Stimulated activated CD8-positive, alpha-beta memory T cell treated with anti-CD3 and anti-CD28 coated beads, Interleukin-15, amount 100 ng/mL, for 4 hours (primary cell): ENCODE results near the gene FOXA1.

Source experiments
- DNase-seq, 2 donors: peaks; one replicate each; pipeline ENCODE4 v3.0.0-alpha.2; 2020; ENCODE audit warnings: low read depth in 2 of 2

The FOXA1 gene

GRCh38 chr14:37602605-37603453, 7.8 kb upstream of the FOXA1 start:
- DNase-seq, result no peak

GRCh38 chr14:37601865-37602264, 6.8 kb upstream of the FOXA1 start:
- DNase-seq, result no peak

GRCh38 chr14:37600880-37601741, 6.1 kb upstream of the FOXA1 start:
- DNase-seq, result no peak

GRCh38 chr14:37599507-37600368, 4.7 kb upstream of the FOXA1 start:
- DNase-seq, result no peak

GRCh38 chr14:37598747-37599506, 3.9 kb upstream of the FOXA1 start:
- DNase-seq, result no peak

- DNase-seq, result no peak
Measured at GRCh38 chr14:37597914-37598746, 3.1 kb upstream of the FOXA1 start.

GRCh38 chr14:37597538-37597913, 2.5 kb upstream of the FOXA1 start:
- DNase-seq, result no peak

GRCh38 chr14:37596790-37597472, 1.9 kb upstream of the FOXA1 start:
- no peak for DNase-seq

- peak; percentile 17 to 42 for DNase-seq
Measured at GRCh38 chr14:37595809-37596621, 966 bp upstream of the FOXA1 start.

GRCh38 chr14:37594238-37594970, 645 bp downstream of the FOXA1 start:
- no peak for DNase-seq

GRCh38 chr14:37593511-37594237, 1.4 kb downstream of the FOXA1 start:
- no peak for DNase-seq

GRCh38 chr14:37592482-37593408, 2.3 kb downstream of the FOXA1 start:
- DNase-seq, result no peak

- DNase-seq, result no peak
Measured at GRCh38 chr14:37591941-37592481, 3.0 kb downstream of the FOXA1 start.

GRCh38 chr14:37591311-37591940, 3.6 kb downstream of the FOXA1 start:
- DNase-seq, result no peak

GRCh38 chr14:37590428-37591139, 4.5 kb downstream of the FOXA1 start:
- no peak for DNase-seq
